ENCODE measurements around the gene IDH3A. TPM values are rescaled to one million over a fixed set of nuclear protein-coding genes. Genes with fewer than 3 reads are reported as not detected.

Gene IDH3A
- total RNA-seq, 1 experiment from 2014 or later: 116 TPM

DNA sequence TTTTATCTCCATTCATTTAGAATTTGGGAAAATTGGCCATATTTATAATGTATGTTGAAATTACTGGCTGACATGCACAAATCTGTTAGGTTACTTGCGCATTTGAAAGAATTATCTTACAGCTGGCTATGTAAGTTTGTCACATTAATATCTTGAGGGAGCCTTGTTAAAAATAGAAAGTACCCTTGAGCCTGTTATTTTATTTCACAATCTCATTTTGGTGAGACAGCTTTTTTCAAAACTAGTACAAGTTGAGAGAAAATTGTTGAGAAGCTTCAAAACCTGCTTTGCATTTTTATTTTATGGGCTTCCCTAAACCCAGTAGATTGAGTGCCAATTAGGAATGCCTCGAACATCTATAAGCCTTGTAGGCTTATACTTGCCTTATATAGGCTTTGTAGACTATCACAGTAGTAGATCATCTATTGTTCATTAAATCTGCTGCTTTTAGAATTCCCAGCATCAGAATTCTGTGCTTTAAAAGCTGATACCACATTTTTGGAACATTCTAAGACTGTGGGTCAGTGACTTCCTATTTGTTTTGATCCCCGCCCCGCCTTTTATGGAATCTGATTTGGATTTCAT is 6.3 kb downstream of the IDH3A start:
- no peak overlapping the region for H3K4me3 ChIP-seq (ENCODE audit: low read depth in 2 of 2, low read length in 2 of 2)
- no peak overlapping the region for H3K27ac ChIP-seq (ENCODE audit: low read length)
- H3K4me1 ChIP-seq (ENCODE audit: control insufficient read depth, insufficient read depth, low read length): peaks cover 5% of the 10 kb centered on the region; the same call in 1 of the 2 replicates
- peaks cover 13% of the 10 kb centered on the region; the same call in 1 of the 2 replicates for H3K36me3 ChIP-seq (ENCODE audit: control insufficient read depth, insufficient read depth, low read length)
- intact Hi-C loops (cut with micrococcal nuclease; ENCODE audit: unreplicated experiment) (no loop called here), in situ Hi-C loops (cut with HindIII; ENCODE audit: low pct_unique_long_range_greater_than_20kb, low sequenced_read_pairs) (no loop called here)
- CTCF ChIA-PET: interaction anchor here (0.7 kb wide), 1 partner anchor 13 kb away, joined by 4 read pairs; no protein-coding TSS in a partner anchor
- no TSS peak for BruUV-seq (replicated peaks)
- H3K9me3 ChIP-seq (ENCODE audit: control insufficient read depth, insufficient read depth, low read depth, low read length): no peaks in the 10 kb centered on the region
- H3K27me3 ChIP-seq (ENCODE audit: control insufficient read depth, insufficient read depth, low read length): no peaks in the 10 kb centered on the region
- POLR2A ChIA-PET: interaction anchor here (0.6 kb wide), 1 partner anchor 348 kb away, joined by 6 read pairs; no protein-coding TSS in a partner anchor
- TF ChIP-seq REST (IDR thresholded peaks at IDR 0.05; ENCODE audit: insufficient read depth in 1 of 2, low read depth in 2 of 2, low read length in 1 of 2): no peak
- TF ChIP-seq TCF7L2 (IDR thresholded peaks at IDR 0.05; ENCODE audit: low read depth, low read length): no peak
- no peak for TF ChIP-seq CTCF (IDR thresholded peaks at IDR 0.05)
- no peak for ATAC-seq
- DNase-seq (ENCODE audit: low read depth, low spot score): no peak

DNA sequence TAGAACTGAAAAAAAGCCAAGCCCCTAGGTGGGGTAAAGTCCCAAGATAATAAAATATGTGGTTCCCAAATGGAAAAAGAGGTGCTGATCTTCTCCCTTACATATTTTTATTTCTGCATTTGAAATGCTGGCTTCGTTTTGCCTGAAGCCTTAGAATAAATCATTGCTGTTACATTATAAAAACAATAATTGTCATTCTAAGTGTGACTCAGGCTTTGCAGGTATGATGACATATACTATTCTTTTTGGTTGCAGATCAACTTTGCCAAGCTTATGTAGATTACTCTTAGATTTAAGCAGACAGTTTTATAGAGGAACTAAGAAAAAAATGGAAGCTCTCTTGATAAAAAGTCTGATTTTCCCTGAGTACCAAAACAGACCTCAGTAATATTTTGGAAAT is 7.5 kb downstream of the IDH3A start:
- TF ChIP-seq REST (IDR thresholded peaks at IDR 0.05; ENCODE audit: insufficient read depth in 1 of 2, low read depth in 2 of 2, low read length in 1 of 2) (no peak), CTCF (IDR thresholded peaks at IDR 0.05) (no peak), SIN3A (IDR thresholded peaks at IDR 0.05; ENCODE audit: borderline replicate concordance, insufficient read depth, low read depth, low read length) (no peak), TCF7L2 (IDR thresholded peaks at IDR 0.05; ENCODE audit: low read depth, low read length) (no peak), POLR2AphosphoS5 (IDR thresholded peaks at IDR 0.05; ENCODE audit: low read depth, low read length) (no peak)
- intact Hi-C loops (cut with micrococcal nuclease; ENCODE audit: unreplicated experiment) (no loop called here), in situ Hi-C loops (cut with HindIII; ENCODE audit: low pct_unique_long_range_greater_than_20kb, low sequenced_read_pairs) (no loop called here)
- H3K27ac ChIP-seq (ENCODE audit: low read length): no peak overlapping the region
- DNase-seq (ENCODE audit: low read depth, low spot score) (no peak), ATAC-seq (no peak)
- H3K4me3 ChIP-seq (ENCODE audit: low read depth in 2 of 2, low read length in 2 of 2): no peak overlapping the region
- H3K4me1 ChIP-seq (ENCODE audit: control insufficient read depth, insufficient read depth, low read length): no peaks in the 10 kb centered on the region
- ChIA-PET CTCF (no interaction called here), POLR2A (no interaction called here)
- no peaks in the 10 kb centered on the region for H3K9me3 ChIP-seq (ENCODE audit: control insufficient read depth, insufficient read depth, low read depth, low read length)
- H3K36me3 ChIP-seq (ENCODE audit: control insufficient read depth, insufficient read depth, low read length): peaks cover 13% of the 10 kb centered on the region; the same call in 1 of the 2 replicates
- H3K27me3 ChIP-seq (ENCODE audit: control insufficient read depth, insufficient read depth, low read length): no peaks in the 10 kb centered on the region
- BruUV-seq (replicated peaks): no TSS peak
